GM21423 (cell line): ENCODE results near the gene ALDOC.
"Not testable (repeated sequence)": the region's sequence is repeated elsewhere in the genome, so short reads cannot be mapped to it uniquely, and the experiment has no call there.

Experiments
- ATAC-seq: cut with Tn5 transposase; IDR thresholded peaks from one replicate; pipeline ENCODE4 v1.9.1; 2021; ENCODE audit warnings: mild to moderate bottlenecking, moderate library complexity; ENCODE audit not compliant: unreplicated experiment

ALDOC gene

DNA sequence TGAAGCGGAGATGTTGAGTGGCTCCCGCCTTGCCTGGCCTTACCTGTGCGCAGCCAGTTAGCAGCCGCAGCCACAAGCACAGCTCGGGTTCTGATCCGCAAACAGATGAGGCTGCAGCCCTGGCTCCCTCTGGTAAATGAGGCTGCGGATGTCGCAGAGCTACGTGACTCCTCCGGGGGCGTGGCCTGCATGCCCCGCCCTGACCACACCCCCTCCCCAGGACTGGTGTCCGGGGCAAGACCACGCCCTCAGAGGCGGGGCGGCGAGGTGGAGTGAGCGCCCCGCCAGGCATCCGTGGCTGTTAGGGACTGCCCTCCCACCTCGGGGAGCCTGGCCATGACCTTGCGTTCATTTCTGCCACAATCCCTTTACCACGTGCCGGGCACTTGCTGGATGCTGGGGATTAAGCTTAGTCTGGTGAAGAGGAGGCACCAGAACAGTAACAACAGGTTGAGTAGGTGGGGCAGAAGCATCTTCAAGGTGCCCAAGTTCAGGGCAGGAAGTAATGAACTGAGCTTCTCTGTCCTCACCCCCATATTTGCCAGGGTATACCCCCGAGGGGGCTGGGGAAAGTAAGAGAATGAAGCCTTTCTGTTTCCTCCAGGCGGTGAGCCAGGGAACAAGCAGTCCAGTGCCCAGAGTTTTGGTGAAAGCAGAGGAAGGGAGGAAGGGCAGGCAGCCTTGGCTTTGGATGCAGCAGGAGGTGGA, at the start of gene ALDOC:
ALDOC (minus strand) TSS at position 138 of the 708 bp plus-strand sequence. CDS start 1,363 bp downstream, outside the sequence.
- ATAC-seq, result peak; percentile 82

DNA sequence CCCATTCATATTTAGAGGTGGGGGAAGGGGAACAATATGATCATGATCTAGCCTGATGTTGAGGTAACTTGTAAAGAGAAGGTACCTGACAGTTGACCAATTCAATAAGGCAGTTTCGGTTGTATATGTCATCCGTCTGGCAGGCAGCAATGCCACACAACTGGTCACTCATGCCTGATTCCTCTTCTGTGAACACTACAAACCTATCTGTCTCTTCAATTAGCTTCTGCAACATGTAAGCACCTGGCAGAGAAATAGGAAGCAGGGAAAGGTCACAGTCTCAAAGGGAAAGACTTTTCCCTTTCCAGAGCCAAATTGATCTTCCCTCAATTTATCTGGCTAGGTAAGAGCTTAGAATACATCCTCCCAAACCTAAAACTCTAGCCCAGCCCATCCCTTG, 47.5 kb upstream of the ALDOC start:
- no peak for ATAC-seq

DNA sequence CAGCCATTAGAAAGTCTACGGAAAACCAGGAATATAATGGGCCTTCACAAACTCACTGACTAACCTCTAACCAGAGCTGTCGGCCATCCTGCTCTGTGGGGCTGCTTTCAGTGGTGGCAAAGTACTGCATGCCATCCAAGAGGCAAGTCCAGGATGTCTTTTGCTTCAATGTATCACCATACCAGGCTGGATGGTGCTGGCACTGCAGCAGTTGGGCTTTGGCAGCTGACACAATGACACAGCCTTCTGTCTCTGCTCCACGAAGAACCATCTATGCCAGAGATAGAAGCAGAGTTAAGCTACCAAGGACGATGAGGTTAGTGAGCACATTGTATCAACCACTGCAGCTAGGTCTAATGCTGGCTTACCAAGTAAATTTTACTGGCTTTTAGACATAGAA, 47.0 kb upstream of the ALDOC start:
- no peak for ATAC-seq

DNA sequence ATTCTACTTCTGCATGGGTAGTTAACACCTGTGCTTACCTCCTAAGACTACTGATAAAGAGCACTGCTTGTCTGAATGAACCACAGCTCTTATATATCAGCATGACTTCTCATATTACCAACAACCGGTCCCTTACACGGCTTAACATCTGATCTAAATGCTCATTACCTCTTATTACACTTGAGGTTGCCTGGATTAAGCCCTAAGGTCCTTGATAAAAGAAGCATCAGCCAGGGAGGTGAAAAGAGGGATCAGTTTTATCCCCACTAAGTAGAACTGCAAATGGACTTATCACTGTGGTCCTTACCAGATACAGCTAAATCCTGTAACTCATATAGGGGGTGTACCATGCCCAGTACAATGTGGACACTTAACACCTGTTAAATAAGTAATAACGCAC, 45.5 kb upstream of the ALDOC start:
- ATAC-seq, result no peak

DNA sequence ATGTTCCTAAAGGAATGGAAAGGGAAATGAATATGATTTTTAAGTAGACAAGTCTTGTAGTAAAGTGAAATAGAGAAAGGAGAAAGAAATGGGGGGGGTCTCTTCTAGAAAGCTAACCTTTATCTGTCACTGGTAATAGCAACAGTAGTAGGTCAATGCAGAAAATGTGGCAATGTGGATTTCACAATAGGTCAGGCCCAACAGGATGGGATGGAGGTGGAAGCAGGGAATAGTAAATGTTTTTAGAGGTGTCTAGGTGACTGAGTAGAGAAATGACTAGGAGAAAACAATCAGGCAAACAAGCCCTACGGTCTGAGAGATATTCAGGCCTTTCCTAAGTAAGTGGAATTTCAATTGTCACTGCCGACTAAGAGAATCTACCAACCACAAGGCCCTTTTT, 43.3 kb upstream of the ALDOC start:
- ATAC-seq, result no peak

DNA sequence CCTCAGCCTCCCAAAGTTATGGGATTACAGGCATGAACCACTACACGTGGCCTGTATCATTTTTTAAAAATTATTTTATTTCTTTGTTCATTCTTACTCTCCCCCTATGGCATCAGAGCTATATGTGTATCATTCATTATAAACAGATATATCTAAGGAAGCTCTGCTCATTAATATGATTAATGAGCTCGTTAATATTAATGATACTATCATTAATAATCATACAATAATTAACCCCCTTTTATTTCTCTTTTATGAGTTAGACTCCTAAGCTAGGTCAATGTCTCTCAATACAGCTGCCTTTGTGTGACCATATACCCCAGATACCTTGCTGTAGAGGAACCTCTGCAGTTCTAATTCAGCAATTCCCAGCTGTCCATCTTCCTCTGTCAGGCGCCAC, 41.8 kb upstream of the ALDOC start:
- no peak for ATAC-seq

DNA sequence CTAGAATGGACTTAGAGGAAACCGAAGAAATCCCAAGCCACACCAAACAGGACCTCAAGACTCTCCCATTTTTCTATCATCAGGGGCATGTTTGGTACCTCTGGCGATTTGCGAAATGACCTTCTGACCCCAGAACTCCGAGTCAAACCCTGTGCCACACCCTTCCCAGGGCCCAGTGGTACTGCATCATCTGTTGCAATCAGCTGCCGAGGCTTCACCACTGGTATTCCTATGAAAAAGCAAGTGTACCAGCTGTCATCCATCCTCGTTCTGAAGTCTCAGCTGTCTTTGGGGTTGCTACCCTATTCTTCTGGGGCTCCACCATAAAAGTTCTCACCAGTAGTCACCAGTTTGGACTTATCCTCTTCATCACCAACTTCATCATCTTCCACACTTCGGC, 39.6 kb upstream of the ALDOC start:
- no peak for ATAC-seq

DNA sequence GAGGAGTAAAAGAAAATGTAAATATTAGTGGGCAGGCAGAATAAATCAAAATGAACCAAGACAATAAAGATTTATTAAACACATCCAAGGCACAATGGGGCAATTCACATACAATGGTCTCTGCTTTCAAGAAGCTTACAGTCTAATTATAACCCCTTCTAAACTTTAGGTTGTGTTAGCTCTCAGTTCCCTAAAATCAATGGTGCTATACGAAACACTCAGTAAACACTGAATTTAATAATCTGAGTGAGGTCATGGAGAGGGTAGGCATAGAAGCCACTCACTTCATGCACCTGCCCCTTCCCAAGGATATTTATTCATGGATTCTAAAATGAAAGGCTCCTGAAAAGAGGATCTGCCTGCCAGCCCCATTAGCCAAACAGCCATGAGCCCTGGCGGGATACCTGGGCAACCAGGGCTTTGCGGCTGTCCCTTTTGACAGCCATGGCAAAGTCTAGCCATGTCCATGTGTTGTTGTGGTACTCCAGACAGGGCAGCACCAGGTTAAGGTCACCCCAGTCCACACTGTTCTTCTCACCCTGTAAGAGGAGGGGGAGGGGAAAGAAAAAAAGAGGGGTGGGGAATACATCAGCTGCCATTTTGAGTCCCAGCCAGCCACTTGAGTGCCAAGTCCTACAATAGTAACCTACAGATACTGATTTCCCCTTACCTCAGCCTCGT, 38.7 kb upstream of the ALDOC start:
- no peak for ATAC-seq

DNA sequence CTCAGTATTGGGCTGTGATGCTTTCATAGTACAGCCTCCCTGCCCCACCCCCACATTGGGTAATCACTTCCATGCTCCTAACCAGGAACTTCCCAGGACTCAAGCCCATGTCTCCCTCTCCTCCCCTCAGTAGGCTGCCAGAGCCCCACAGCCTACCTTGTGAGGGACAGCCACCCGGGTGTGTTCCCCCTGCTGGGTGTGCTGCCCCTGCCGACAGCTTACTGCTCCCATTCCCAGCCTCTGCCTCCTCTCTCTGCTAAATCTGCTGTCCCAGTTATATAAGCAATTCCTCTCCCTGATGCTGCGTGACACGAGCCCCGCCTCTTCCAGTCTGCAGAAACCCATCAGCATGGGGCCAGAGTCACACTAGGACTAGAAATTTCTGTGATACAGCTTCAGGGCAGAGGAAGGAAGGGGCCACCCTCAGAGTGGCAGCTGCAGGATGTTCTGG, 37.3 kb upstream of the ALDOC start, which contains the start of gene RSKR:
RSKR (minus strand) TSS at position 255 of the 451 bp plus-strand sequence; CDS start at position 231, 24 bp downstream.
- no peak for ATAC-seq

DNA sequence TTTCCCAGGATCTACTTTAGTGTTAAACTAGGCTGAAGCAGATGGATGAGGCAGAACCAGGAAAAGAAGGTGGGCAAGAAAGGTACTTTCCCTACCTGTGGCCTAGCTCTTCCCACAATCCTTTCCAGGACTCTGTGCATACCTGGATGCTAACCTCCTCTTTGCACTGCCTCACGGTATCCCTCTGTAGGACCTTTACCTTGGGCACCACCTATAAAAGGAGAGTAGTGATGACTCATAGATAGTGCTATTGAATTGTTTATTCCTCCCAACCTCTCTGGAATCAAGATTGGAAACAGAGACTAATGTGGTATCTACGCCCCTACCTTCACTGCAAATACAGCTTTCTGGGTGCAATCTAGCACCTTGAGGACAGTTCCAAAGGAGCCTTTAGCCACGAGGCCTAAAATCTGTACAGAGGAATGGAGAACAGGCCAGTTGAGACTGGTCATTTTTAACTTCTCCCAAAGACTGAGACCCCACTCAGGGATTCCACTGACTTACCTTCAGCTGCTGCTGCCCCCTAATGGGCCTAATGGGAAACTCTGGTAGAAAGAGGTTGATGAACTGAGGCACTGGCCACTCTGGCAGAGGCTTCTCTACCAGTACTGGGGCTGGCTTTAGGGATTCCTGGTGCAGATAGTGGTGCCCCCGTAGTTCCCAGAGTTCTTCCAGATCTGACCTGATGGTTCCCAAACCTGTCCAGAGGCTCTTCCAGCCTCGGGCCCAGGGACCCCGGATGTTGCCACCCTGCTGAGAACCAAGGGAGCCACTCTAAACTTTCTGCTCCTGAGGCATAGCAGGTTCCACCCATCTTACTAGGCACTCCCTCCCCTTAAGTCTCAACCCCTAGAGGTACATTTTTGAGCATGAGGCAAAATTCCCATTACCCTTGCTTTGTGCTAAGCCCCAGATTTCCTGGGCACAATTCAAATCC, 36.5 kb upstream of the ALDOC start:
- ATAC-seq, result no peak

DNA sequence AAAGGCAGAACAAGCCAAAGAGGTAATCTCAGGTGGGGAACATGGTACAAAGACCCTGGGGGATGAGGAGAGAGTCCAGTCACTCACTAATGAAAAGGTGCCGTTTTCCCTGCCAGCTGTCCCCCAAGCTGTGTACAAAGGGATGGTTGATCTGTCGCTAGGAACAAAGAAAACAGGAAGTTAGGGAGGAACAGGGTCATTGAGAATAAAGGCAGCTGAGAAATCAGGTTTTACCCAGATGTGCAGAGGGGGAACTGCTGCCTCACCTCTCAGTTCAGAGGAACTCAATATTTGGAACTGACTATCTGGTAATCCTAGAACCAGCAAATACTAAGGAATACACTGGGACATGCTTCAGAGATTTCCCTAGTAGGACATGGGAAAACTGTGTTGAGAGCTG, 35.8 kb upstream of the ALDOC start:
- no peak for ATAC-seq

DNA sequence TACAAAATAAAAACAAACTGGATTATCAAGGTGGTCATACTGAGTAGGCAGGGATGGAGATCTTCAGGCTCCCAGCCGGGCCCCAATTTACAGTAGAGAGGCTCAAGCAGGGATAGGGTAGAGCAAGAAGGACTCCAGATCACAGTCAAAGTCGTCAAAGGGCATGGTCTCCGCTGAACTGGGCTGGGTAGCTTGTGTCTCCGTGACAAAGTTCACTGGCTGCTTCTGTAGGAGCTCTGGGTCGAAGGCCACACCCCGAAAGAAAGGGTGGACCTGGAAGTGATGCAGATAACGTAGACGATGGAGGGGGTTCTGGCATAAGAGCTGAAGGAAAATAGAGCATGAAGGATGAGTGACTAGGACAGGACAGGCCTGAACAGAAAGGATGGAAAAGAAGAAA, 33.7 kb upstream of the ALDOC start:
- no peak for ATAC-seq

DNA sequence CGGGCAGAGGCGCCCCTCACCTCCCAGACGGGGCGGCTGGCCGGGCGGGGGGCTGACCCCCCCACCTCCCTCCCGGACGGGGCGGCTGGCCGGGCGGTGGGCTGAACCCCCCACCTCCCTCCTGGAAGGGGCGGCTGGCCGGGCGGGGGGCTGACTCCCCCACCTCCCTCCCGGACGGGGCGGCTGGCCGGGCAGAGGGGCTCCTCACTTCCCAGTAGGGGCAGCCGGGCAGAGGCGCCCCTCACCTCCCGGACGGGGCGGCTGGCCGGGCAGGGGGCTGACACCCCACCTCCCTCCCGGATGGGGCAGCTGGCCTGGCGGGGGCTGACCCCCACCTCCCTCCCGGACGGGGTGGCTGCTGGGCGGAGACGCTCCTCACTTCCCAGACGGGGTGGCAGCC, 27.3 kb upstream of the ALDOC start:
- ATAC-seq, result not testable (repeated sequence)

DNA sequence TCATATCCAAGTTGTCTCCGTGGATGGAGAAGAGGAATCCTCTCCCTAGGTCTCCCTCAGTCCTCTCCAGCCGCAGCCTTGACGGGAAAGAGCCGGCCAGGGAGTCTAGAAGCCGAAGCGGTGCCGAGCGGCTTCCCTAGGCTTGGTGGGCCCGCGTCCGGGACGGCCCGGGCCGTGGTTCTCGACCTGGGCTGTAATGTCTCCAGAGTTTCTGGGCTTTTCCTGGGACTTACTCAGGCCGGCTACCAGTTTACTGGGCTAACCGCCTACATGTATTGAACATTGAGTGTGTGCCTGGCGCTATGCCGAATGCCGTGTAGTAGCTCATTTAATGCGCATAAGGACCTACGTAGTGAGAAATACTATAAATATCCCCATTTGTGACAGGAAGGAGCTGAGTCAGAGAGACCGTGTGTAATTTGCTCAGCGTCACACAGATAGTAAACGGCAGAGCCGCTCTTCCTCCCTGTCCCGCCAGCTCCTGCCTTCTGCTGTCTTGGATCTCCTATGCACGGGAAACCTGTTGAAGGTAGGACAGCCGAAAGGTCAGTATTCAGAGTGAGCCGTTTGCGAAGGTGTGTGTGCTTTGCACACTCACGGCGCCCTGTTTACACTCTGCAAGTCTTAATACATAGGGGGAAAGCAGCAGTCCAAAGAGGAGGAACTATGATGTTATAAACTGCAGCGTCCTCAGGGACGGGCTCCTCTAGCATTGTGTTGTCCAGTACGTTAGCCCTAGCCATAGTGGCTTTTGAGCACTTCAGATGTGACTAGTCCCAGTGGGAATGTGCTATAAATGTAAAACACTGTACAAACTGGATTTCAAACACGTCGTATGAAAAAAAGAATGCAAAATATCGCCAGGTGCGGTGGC, 22.9 kb upstream of the ALDOC start:
- ATAC-seq, result peak; percentile 29

DNA sequence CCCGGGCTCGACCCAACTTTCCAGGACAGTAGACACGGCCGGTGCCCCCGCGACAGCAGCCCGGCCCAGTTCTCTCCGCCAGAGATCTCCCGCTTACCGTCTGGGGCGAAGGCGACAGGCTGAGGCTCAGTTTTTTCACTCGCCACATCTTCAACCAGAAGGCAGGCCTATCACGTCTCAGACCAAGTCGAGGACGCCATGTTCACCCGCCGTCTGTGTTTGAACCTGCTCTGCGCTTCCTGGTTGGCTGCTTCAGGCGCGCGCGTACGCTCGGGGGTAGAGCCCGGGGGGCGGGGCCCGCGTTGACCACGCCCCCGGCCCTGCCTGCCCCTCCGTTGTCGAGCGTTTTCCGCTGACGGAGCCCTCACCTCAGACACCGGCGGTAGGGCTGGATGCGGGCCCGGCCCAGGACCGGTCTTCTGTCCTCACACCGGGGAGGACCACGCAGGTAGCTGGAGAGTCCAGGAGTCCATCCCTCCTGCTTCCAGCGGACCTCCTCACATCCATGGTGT, 22.2 kb upstream of the ALDOC start, which contains the start of gene SPAG5:
SPAG5 (minus strand) TSS at position 227 of the 512 bp plus-strand sequence; CDS start at position 148, 79 bp downstream.
- peak; percentile 88 for ATAC-seq

DNA sequence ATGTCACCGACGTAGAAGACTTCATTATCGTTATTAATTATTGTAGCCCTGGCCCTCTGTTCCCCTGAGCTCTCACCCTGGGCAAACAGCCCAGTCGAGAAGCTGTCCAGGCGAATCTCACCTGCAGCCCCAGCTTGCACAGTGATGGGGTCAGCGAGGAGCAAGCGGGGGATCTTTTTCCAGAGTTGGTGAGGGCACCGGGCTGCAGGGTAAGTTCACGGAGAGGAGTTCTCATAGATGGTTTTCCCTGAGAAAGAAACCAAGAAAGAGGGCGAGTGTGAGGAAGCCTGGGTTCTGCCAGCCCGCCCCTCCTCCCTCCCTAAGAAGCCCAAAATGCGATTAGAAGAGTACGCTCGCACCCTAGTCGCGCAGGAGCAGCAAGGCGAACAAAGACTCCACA, 21.7 kb upstream of the ALDOC start:
- no peak for ATAC-seq

DNA sequence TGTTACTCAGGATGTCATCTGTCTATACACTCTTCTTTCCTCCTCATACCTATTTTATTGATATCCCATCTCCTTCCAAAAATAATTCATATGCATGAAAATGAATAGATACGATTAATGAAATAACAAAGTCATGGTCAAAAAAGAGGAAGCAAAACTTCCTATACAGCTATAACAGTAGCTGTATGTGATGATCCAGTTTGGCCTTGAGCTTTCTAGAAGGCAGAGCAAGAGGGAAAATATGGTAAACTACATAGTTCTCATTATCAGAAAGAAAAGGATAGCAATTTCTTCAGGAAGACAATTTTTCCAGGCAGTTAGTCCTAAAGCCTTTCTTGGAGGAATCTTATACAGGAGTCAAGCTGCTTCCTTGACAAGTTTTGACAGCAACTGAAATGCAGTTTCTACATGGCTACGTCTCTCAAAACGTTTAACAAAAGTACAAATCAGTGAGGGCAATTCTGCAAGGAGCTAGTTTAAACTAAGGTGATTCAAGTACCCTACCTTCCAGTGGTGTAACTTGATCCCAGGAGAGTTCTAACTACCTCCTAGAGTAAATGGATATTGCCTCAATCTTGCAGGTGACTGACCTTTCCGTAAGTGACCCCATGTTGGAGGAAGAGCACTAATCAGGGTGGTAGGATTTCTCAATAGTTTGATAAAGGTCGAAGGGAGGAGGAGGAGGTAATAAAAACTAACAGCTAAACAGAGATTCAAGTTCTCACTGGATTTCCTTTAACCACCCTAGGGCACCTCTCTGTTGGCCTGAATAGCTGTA, 21.1 kb upstream of the ALDOC start:
- ATAC-seq, result no peak

DNA sequence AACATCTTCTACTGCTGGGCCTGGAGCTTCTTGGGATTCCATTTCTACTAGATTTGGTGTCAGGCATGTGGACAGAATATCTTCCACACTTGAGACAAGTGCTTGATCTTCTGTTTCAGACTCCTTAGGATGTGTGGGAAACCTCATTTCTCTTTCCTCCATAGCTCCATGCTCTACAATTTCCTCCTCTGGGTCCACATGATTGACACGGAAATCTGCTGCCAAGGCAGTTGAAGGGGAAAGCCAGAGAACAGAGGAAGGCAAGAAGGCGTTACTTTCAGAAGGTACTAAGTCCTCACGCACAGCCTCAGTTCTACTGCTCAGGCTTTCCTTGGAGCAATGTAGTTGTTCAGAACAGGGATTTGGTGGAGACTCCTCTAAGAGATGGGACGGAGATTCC, 15.6 kb upstream of the ALDOC start:
- no peak for ATAC-seq

DNA sequence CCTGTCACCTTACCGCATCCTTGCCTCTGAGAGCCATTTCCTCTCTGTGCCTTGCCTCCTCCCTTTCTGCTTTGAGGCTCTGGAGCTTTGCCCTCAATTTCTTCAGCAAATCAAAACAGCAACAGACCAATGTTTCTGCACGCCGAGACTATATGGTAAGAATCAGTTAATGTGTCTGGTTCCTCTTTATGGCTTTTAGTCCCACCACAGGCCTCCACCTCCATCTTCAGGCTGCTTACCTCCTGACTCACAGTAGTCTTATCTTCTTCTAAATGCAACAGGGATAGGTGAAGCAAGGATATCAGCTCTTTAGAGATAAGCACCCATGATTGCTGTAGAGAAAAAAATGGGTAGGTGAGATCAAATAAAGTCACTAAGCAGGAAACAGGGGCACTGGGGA, 9.2 kb upstream of the ALDOC start:
- ATAC-seq, result no peak
